K562 (cell line): ENCODE results near the gene AMBRA1. TPM values are rescaled to one million over a fixed set of nuclear protein-coding genes. Genes with fewer than 3 reads are reported as not detected.
A peak's percentile ranks its signal among the peaks of the same experiment; 100 is the strongest.

Experiments used
- BCL6 ChIP-seq: fragments of 250-450 bp; sonication (Bioruptor Pico); IDR thresholded peaks from 2 replicates; pipeline ENCODE4 v1.4.0; 2020
- BHLHE40 ChIP-seq: IDR thresholded peaks from 2 replicates; pipeline ENCODE4 v1.6.1; 2011; ENCODE audit warnings: low read length, improper control_type of control experiment
- CSDE1 ChIP-seq, 2 experiments: fragments of 450-650 bp; IDR thresholded peaks; 2 replicates each; pipeline ENCODE4 v1.6.1; 2016; ENCODE audit warnings: mild to moderate bottlenecking in 1 of 2
- E2F4 ChIP-seq: sonication (generic); formaldehyde crosslinking; IDR thresholded peaks from 2 replicates; pipeline ENCODE4 v1.8.0; 2022; ENCODE audit warnings: mild to moderate bottlenecking, low read depth, missing genetic modification reagents
- ELF4 ChIP-seq: fragments of 450-650 bp; formaldehyde crosslinking; IDR thresholded peaks from 2 replicates; pipeline ENCODE4 v1.4.0; 2022; ENCODE audit warnings: missing genetic modification characterization
- ERF ChIP-seq: fragments of 450-650 bp; formaldehyde crosslinking; IDR thresholded peaks from 2 replicates; pipeline ENCODE4 v1.4.0; 2020; ENCODE audit warnings: mild to moderate bottlenecking, mixed read lengths
- FIP1L1 ChIP-seq: fragments of 200-400 bp; formaldehyde crosslinking; IDR thresholded peaks from 2 replicates; pipeline ENCODE4 v1.6.1; 2018; ENCODE audit warnings: mild to moderate bottlenecking, low read depth, low read length; ENCODE audit not compliant: poor library complexity, severe bottlenecking
- HINFP ChIP-seq: fragments of 450-650 bp; conservative IDR thresholded peaks from 2 replicates; pipeline ENCODE4 v1.6.1; 2016; ENCODE audit warnings: missing genetic modification characterization, low read depth, mild to moderate bottlenecking, control low read depth, missing compliant biosample characterization
- MLX ChIP-seq, 2 experiments: fragments of 450-650 bp in 1 of 2; sonication (generic) in 1 of 2; formaldehyde crosslinking; conservative IDR thresholded peaks; 2 replicates each; pipeline versions ENCODE4 v1.4.0 to v1.8.1; 2020 to 2022; ENCODE audit warnings: mild to moderate bottlenecking in 1 of 2, missing genetic modification reagents in 1 of 2
- NFRKB ChIP-seq: fragments of 450-650 bp; IDR thresholded peaks from 2 replicates; pipeline ENCODE4 v1.6.1; 2016; ENCODE audit warnings: low read depth
- POLR2G ChIP-seq: fragments of 200-400 bp; formaldehyde crosslinking; IDR thresholded peaks from 2 replicates; pipeline ENCODE4 v1.6.1; 2017; ENCODE audit warnings: low read depth, mild to moderate bottlenecking, antibody characterized with exemption, low read length, moderate library complexity
- PRMT5 ChIP-seq: sonication (generic); formaldehyde crosslinking; IDR thresholded peaks from 2 replicates; pipeline ENCODE4 v1.5.0; 2020; ENCODE audit warnings: missing genetic modification reagents
- SMAD4 ChIP-seq: fragments of 250-450 bp; sonication (Bioruptor Pico); conservative IDR thresholded peaks from 2 replicates; pipeline ENCODE4 v1.8.0; 2021; ENCODE audit warnings: inconsistent platforms, mild to moderate bottlenecking, moderate library complexity
- SMARCC2 ChIP-seq: fragments of 450-650 bp; IDR thresholded peaks from 2 replicates; pipeline ENCODE4 v1.6.1; 2017; ENCODE audit warnings: antibody characterized with exemption, moderate library complexity, mild to moderate bottlenecking, low read depth
- SMARCE1 ChIP-seq: fragments of 450-650 bp; IDR thresholded peaks from 2 replicates; pipeline ENCODE4 v1.7.1; 2016; ENCODE audit warnings: mild to moderate bottlenecking
- SMC3 ChIP-seq: conservative IDR thresholded peaks from 2 replicates; pipeline ENCODE4 v1.6.1; 2011; ENCODE audit warnings: low read depth, low read length, improper control_type of control experiment; ENCODE audit not compliant: insufficient read depth
- TEAD4 ChIP-seq, 2 experiments: sonication (generic) in 1 of 2; formaldehyde crosslinking in 1 of 2; IDR thresholded peaks; 2 replicates each; pipeline versions ENCODE4 v1.6.1 to v1.8.0; 2012 to 2022; ENCODE audit warnings: borderline replicate concordance in 1 of 2, inconsistent platforms in 1 of 2, low read length in 1 of 2, mild to moderate bottlenecking in 1 of 2, missing genetic modification reagents in 1 of 2
- ZBTB11 ChIP-seq, 3 experiments: fragments of 200-800 bp in 1 of 3; fragments of 250-450 bp in 1 of 3; fragments of 450-650 bp in 1 of 3; sonication (Bioruptor Pico) in 1 of 3; sonication (Bioruptor generic) in 1 of 3; formaldehyde crosslinking in 1 of 3; IDR thresholded peaks; 2 replicates each; pipeline versions ENCODE4 v1.6.1 to v1.8.0; 2016 to 2022; ENCODE audit warnings: mild to moderate bottlenecking in 2 of 3, missing genetic modification characterization in 2 of 3, missing compliant biosample characterization in 1 of 3, moderate library complexity in 1 of 3
- ZEB2 ChIP-seq: fragments of 450-650 bp; IDR thresholded peaks from 2 replicates; pipeline ENCODE4 v1.6.1; 2016
- ZNF282 ChIP-seq: sonication (generic); formaldehyde crosslinking; IDR thresholded peaks from 2 replicates; pipeline ENCODE4 v1.8.1; 2023; ENCODE audit warnings: missing genetic modification reagents
- ZNF3 ChIP-seq: fragments of 250-450 bp; sonication (Bioruptor Pico); IDR thresholded peaks from 2 replicates; pipeline ENCODE4 v1.5.0; 2021; ENCODE audit warnings: mild to moderate bottlenecking, moderate library complexity
- polyA plus RNA-seq, 8 experiments: library from polyadenylated mRNA; depleted of rRNA in 4 of 8; stranded (reverse) in 5 of 8; unstranded in 3 of 8; fragments of >200 nt; fragmentation: Nextera tagmentation in 2 of 8; fragmentation: Illumina TruSeq in 1 of 8; extraction: Ambion mirVana in 2 of 8; extraction: Trizol in 1 of 8; gene quantifications; 2 replicates each; pipeline versions ENCODE4 v1.2.1 to v1.2.3, GENCODE V29; 2011 to 2014; ENCODE audit warnings: inconsistent platforms in 1 of 8, missing spikeins in 1 of 8
- total RNA-seq, 7 experiments: library from RNA; depleted of rRNA in 6 of 7; stranded (reverse); fragments of >200 nt in 6 of 7; fragmentation: Illumina TruSeq in 2 of 7; extraction: Trizol in 2 of 7; gene quantifications; 2 replicates each; pipeline versions ENCODE4 v1.2.1 to v1.2.3, GENCODE V29; 2011 to 2021; ENCODE audit warnings: low replicate concordance in 1 of 7

AMBRA1 gene
- total and polyA plus RNA-seq, 9 of the 15 experiments (the other 6 are each of a cell fraction or from before 2014, with no cell fraction given), result 0.15 to 24.5 (median 13.0) TPM

- TF ChIP-seq HINFP (tag) (no peak), ZNF282 (CRISPR knock-in tag) (no peak), POLR2G (peak; percentile 80), ZEB2 (0 out of 2 replicates have a peak, but pooled peaks have one; percentile 28), SMARCE1 (no peak), ZNF3 (CRISPR knock-in tag) (no peak), SMC3 (peak; percentile 67), MLX (CRISPR knock-in tag; conservative IDR thresholded peaks at IDR 0.05) (no peak), ERF (CRISPR knock-in tag) (0 out of 2 replicates have a peak, but pooled peaks have one; percentile 28), PRMT5 (CRISPR knock-in tag) (no peak), FIP1L1 (peak; percentile 30), BHLHE40 (peak; percentile 58), TEAD4 (IDR thresholded peaks at IDR 0.05; ENCODE audit: low read length) (no peak), TEAD4 (CRISPR knock-in tag; IDR thresholded peaks at IDR 0.05; ENCODE audit: borderline replicate concordance) (no peak), NFRKB (0 out of 2 replicates have a peak, but pooled peaks have one; percentile 9), SMAD4 (peak; percentile 79), CSDE1 (IDR thresholded peaks at IDR 0.05) (no peak), BCL6 (CRISPR knock-in tag) (no peak), ELF4 (CRISPR knock-in tag) (no peak), E2F4 (no peak), SMARCC2 (no peak), ZBTB11 (CRISPR knock-in tag; IDR thresholded peaks at IDR 0.05) (peak in 1 of 3 experiments; percentile 65; a peak in 1 of 6 replicates)
Observed at GRCh38 chr11:46346886-46347636, 246.8 kb downstream of the AMBRA1 start, which contains the start of gene DGKZ (continued).
